PC-9 (cell line): ENCODE measurements around the gene LMX1B. TPM values are rescaled to one million over a fixed set of nuclear protein-coding genes. Genes with fewer than 3 reads are reported as not detected.

Source experiments
- Bru-seq: library from RNA; stranded (reverse); fragments of 400-500 nt; gene quantifications from one replicate; lab custom pipeline; 2021; lab: Mats Ljungman, UMichigan
- BruChase-seq, 2 experiments: library from RNA; stranded (reverse); fragments of 400-500 nt; gene quantifications; one replicate each; lab custom pipeline; 2021; lab: Mats Ljungman, UMichigan
- BruUV-seq: library from RNA; stranded (reverse); fragments of 400-500 nt; replicated peaks from 2 replicates; lab custom pipeline; 2021; lab: Mats Ljungman, UMichigan
- CTCF ChIA-PET: fragments of 300-600 bp; sonication (Branson Sonifier 250); formaldehyde crosslinking; loops from one replicate; lab custom pipeline; 2022; ENCODE audit warnings: antibody characterized with exemption; lab: Charles Lee
- POLR2A ChIA-PET: fragments of 300-600 bp; sonication (Branson Sonifier 250); formaldehyde crosslinking; loops from one replicate; lab custom pipeline; 2022; ENCODE audit warnings: antibody characterized with exemption; ENCODE audit not compliant: unreplicated experiment; lab: Charles Lee
- DNase-seq, 2 experiments: peaks; one replicate each; pipeline versions ENCODE4 v3.0.0 to v3.0.0-alpha.2; 2015 to 2022; ENCODE audit warnings: mixed read lengths in 1 of 2
- H2AFZ ChIP-seq: fragments of 200-600 bp; sonication (generic); 2 replicates; pipeline ENCODE4 v1.8.1; 2017; ENCODE audit warnings: antibody characterized with exemption
- H3F3A ChIP-seq: fragments of 200-600 bp; sonication (generic); 2 replicates; pipeline ENCODE4 v1.8.1; 2017; ENCODE audit warnings: antibody characterized with exemption, mild to moderate bottlenecking, low read depth; ENCODE audit not compliant: insufficient read depth
- H3K27ac ChIP-seq: fragments of 200-600 bp; sonication (generic); 2 replicates; pipeline ENCODE4 v1.6.1; 2016; ENCODE audit warnings: mixed run types
- H3K27me3 ChIP-seq: fragments of 200-600 bp; sonication (generic); 2 replicates; pipeline ENCODE4 v1.6.1; 2016; ENCODE audit warnings: low read depth, mixed run types; ENCODE audit not compliant: insufficient read depth
- H3K36me3 ChIP-seq: fragments of 200-600 bp; sonication (generic); 2 replicates; pipeline ENCODE4 v1.6.1; 2016; ENCODE audit warnings: low read depth, mixed run types
- H3K4me1 ChIP-seq: fragments of 200-600 bp; sonication (generic); replicated peaks from 2 replicates; pipeline ENCODE4 v1.6.1; 2016; ENCODE audit warnings: mixed run types; ENCODE audit not compliant: insufficient read depth
- H3K4me2 ChIP-seq: fragments of 200-600 bp; sonication (generic); 2 replicates; pipeline ENCODE4 v1.6.1; 2017; ENCODE audit warnings: mixed run types
- H3K4me3 ChIP-seq: fragments of 200-600 bp; sonication (generic); 2 replicates; pipeline ENCODE4 v1.6.1; 2016; ENCODE audit warnings: mixed run types
- H3K79me2 ChIP-seq: fragments of 200-600 bp; sonication (generic); 2 replicates; pipeline ENCODE4 v1.6.1; 2017; ENCODE audit warnings: low read depth, mixed run types
- H3K9me2 ChIP-seq: fragments of 200-600 bp; sonication (generic); 2 replicates; pipeline ENCODE4 v1.8.1; 2017; ENCODE audit warnings: mild to moderate bottlenecking; ENCODE audit not compliant: insufficient read depth
- H3K9me3 ChIP-seq: fragments of 200-600 bp; sonication (generic); 2 replicates; pipeline ENCODE4 v1.8.1; 2016; ENCODE audit warnings: low read depth; ENCODE audit not compliant: insufficient read depth
- H4K20me1 ChIP-seq: fragments of 200-600 bp; sonication (generic); 2 replicates; pipeline ENCODE4 v1.8.1; 2017; ENCODE audit not compliant: insufficient read depth
- EZH2 ChIP-seq: fragments of 200-600 bp; sonication (generic); IDR thresholded peaks from 2 replicates; pipeline ENCODE4 v1.8.0; 2017; ENCODE audit warnings: antibody characterized with exemption, low read depth
- intact Hi-C: fragments of 100-400 bp; cut with micrococcal nuclease; formaldehyde crosslinking; loops from one replicate; pipeline ENCODE4 v1.10.0; 2022; ENCODE audit not compliant: unreplicated experiment
- long read RNA-seq: library from polyadenylated mRNA; stranded (forward); transcript quantifications from one replicate; pipeline ENCODE4 v2.0.0, GENCODE V29; 2022
- total RNA-seq: library from RNA; stranded (reverse); gene quantifications from 2 replicates; pipeline ENCODE4 v1.2.3, GENCODE V29; 2021
- TF ChIP-seq, protein P1 (sequence below): fragments of 200-600 bp; sonication (generic); conservative IDR thresholded peaks from 2 replicates; pipeline ENCODE4 v1.6.1; 2017; ENCODE audit warnings: mixed run types, antibody characterized with exemption, mild to moderate bottlenecking, moderate library complexity

The LMX1B gene
- total RNA-seq (not detected in 2 replicates), Bru-seq, nascent RNA (percentile 3 among the genes with signal in this experiment), BruChase-seq, experiment 1, labeled RNA remaining after a 2-hour chase (not detected), BruChase-seq, experiment 2, labeled RNA remaining after a 6-hour chase (percentile 1 among the genes with signal in this experiment)
- long read RNA-seq, result 0 reads

- ChIA-PET POLR2A (no interaction called here), CTCF (no interaction called here)
- H3K9me2 ChIP-seq, result no peaks in the 10 kb centered on the region
- intact Hi-C loops, result no loop called here
- no peak within 1 kb of the TSS for H3K4me2 ChIP-seq
- no peak for DNase-seq
- H3K27me3 ChIP-seq, result peaks cover 41% of the 10 kb centered on the region
- no TSS peak for BruUV-seq
- H3K4me3 ChIP-seq, result no peak within 1 kb of the TSS
- no peaks in the 10 kb centered on the region for H3K4me1 ChIP-seq
- H3K79me2 ChIP-seq, result no peaks in the 10 kb centered on the region
- no peaks in the 10 kb centered on the region for H4K20me1 ChIP-seq
- TF ChIP-seq, protein P1, sequence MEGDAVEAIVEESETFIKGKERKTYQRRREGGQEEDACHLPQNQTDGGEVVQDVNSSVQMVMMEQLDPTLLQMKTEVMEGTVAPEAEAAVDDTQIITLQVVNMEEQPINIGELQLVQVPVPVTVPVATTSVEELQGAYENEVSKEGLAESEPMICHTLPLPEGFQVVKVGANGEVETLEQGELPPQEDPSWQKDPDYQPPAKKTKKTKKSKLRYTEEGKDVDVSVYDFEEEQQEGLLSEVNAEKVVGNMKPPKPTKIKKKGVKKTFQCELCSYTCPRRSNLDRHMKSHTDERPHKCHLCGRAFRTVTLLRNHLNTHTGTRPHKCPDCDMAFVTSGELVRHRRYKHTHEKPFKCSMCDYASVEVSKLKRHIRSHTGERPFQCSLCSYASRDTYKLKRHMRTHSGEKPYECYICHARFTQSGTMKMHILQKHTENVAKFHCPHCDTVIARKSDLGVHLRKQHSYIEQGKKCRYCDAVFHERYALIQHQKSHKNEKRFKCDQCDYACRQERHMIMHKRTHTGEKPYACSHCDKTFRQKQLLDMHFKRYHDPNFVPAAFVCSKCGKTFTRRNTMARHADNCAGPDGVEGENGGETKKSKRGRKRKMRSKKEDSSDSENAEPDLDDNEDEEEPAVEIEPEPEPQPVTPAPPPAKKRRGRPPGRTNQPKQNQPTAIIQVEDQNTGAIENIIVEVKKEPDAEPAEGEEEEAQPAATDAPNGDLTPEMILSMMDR, result no peak
- no peak for TF ChIP-seq EZH2
- no peaks in the 10 kb centered on the region for H3F3A ChIP-seq
- no peaks in the 10 kb centered on the region for H3K9me3 ChIP-seq
- H2AFZ ChIP-seq, result no peak within 1 kb of the TSS
- no peak within 1 kb of the TSS for H3K27ac ChIP-seq
- H3K36me3 ChIP-seq, result no peaks in the 10 kb centered on the region
Observed at GRCh38 chr9:126613651-126614050, at the start of gene LMX1B. LMX1B (plus strand) TSS chr9:126613928; CDS start chr9:126614450, 522 bp downstream.

GRCh38 chr9:126564128-126564527, 49.6 kb upstream of the LMX1B start:
- Histone ChIP-seq H3K9me3 (no peaks in the 10 kb centered on the region), H3K36me3 (no peaks in the 10 kb centered on the region), H3K9me2 (no peaks in the 10 kb centered on the region), H3K79me2 (no peaks in the 10 kb centered on the region), H3K4me2 (no peak overlapping the region), H2AFZ (no peak overlapping the region), H3F3A (no peaks in the 10 kb centered on the region), H3K4me1 (no peaks in the 10 kb centered on the region), H4K20me1 (no peaks in the 10 kb centered on the region), H3K27me3 (peaks cover 88% of the 10 kb centered on the region), H3K4me3 (no peak overlapping the region), H3K27ac (no peak overlapping the region)
- no peak for DNase-seq
- intact Hi-C loops, result no loop called here
- no TSS peak for BruUV-seq
- TF ChIP-seq, protein P1, result no peak
- no peak for TF ChIP-seq EZH2
- CTCF ChIA-PET, result no interaction called here
- POLR2A ChIA-PET, result no interaction called here

DNA sequence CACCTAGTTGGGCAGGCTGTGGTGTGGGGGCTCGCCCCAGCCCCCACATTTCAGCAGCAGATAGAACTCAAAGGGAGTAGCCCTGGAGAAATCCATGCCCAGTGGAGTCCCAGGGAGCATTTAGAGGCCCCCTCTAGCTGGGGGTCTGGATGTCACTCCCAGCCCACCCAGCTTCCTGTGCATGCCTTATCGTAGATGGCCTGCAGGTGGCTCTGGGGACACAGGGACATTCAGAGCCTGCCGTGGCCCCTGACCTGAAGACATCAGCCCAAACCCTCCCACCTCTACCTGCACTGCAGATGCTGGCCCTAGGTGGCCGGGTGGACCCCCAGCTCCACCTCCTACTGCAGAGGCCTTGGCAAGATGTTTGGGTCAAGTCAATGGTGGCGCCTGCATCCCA, 49.0 kb upstream of the LMX1B start:
- Histone ChIP-seq H2AFZ (no peak overlapping the region), H3K27ac (no peak overlapping the region), H3F3A (no peaks in the 10 kb centered on the region), H3K79me2 (no peaks in the 10 kb centered on the region), H3K36me3 (no peaks in the 10 kb centered on the region), H3K4me3 (no peak overlapping the region), H3K4me2 (no peak overlapping the region), H3K27me3 (peaks cover 82% of the 10 kb centered on the region), H4K20me1 (no peaks in the 10 kb centered on the region), H3K9me3 (no peaks in the 10 kb centered on the region), H3K9me2 (no peaks in the 10 kb centered on the region), H3K4me1 (no peaks in the 10 kb centered on the region)
- CTCF ChIA-PET, result no interaction called here
- DNase-seq, result no peak
- POLR2A ChIA-PET, result no interaction called here
- TF ChIP-seq EZH2, result no peak
- TF ChIP-seq, protein P1, result no peak; the same call in 1 of the 2 replicates
- BruUV-seq, result no TSS peak
- intact Hi-C loops, result no loop called here
